GM12874 (cell line): Measurements from ENCODE around the gene TRPV3.

ENCODE experiments used
- TF ChIP-seq, protein P1 (sequence below): IDR thresholded peaks from 2 replicates; pipeline ENCODE4 v1.5.1; 2011; ENCODE audit warnings: low read depth, mild to moderate bottlenecking, control low read depth, low read length, moderate library complexity; ENCODE audit not compliant: insufficient read depth

The TRPV3 gene

DNA sequence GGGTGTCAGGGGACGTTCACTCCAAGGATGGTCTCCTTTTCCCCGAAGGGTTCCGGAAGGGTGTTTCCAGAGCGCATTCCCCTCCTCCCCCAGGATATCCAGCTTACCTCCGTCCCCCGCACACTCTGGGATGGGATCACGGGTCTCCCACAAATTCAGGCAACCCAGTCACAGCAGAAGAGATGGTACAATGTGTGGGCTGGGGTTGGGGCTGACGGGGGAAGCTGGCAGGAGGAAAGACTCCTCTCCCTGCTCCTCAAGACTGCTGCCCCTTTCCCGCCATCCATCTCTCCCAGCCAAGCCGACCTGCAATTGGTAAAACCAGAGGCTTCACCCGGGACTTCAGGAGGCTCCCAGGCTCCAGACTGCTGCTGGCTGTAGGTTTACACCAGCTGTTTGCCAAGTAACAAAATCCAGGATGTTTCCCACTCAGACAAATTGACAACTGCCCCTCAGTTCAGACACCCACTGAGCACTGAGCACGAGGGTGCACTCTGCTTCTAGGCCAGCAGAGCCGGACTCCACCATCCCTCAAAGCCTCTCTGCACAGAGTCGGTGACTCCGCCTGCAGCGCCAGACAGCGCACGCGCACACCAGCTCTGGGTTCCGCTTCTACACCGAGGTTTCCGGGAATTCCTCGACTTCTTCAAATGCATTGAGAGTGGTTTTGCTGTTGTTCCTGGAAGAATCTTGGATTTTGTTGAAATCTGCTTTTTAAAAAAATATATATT lies 44.1 kb downstream of the TRPV3 start:
- TF ChIP-seq, protein P1, sequence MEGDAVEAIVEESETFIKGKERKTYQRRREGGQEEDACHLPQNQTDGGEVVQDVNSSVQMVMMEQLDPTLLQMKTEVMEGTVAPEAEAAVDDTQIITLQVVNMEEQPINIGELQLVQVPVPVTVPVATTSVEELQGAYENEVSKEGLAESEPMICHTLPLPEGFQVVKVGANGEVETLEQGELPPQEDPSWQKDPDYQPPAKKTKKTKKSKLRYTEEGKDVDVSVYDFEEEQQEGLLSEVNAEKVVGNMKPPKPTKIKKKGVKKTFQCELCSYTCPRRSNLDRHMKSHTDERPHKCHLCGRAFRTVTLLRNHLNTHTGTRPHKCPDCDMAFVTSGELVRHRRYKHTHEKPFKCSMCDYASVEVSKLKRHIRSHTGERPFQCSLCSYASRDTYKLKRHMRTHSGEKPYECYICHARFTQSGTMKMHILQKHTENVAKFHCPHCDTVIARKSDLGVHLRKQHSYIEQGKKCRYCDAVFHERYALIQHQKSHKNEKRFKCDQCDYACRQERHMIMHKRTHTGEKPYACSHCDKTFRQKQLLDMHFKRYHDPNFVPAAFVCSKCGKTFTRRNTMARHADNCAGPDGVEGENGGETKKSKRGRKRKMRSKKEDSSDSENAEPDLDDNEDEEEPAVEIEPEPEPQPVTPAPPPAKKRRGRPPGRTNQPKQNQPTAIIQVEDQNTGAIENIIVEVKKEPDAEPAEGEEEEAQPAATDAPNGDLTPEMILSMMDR: no peak

DNA sequence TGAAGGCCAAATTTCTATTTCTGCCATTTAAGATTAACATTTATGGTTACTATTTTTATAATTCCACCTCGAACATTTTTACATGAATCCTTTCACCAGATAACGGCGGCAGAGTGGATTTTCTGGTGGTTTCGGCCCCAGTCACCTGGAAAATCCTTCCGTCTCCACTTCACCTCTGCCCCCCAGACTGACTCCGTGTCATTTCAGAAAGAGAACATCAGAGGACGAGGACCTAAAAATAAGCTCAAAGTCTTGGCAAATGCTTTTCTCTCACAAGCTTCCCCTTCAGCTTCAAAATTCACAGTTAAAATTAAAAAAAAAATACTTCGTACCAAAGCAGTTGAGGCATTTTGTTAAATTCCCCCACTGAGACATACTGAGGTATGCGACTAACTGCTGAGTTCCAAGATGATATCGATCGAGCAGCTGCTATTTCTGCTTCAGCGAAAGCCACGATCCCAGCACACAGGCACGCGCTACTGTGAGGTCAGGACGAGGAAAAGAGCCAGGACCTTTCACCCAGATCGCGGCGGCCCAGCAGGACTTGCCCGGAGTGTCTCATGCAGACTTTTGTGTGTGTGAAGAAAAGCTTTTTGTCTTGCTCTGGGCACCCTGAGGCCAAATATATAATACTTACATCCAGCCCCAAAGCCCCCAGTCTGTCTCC lies 45.0 kb downstream of the TRPV3 start:
- TF ChIP-seq, protein P1: no peak

DNA sequence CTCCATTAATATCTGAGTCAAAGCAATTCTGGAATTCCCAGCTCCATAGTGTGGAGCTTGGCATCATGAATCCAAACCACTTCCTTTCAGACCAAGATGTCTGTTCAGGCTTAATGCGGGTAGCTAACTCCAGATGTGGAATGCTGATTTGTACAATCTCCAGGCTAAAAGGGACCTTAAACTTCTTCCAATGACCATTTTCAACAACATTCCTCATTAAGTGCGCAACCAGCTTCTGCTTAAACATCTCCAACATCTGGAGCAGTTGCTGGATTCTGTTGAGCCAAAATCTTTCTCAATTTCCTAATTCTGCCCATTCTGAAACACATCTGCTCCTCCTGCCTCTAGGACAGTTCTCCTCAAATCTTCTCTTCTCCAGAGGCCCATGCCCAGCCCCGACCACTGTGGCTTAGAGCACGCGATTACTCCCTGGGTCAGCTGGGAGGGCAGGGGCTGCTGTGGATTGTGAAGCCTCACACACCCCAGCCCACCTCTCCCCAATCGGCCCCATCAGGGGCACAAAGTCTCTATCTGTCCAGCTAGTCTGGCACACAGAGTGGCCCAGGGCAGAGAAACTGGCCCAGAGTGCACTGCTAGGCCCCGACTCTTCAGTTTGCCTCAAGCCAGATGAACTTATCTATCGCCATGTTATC lies 45.6 kb downstream of the TRPV3 start:
- TF ChIP-seq, protein P1: no peak

DNA sequence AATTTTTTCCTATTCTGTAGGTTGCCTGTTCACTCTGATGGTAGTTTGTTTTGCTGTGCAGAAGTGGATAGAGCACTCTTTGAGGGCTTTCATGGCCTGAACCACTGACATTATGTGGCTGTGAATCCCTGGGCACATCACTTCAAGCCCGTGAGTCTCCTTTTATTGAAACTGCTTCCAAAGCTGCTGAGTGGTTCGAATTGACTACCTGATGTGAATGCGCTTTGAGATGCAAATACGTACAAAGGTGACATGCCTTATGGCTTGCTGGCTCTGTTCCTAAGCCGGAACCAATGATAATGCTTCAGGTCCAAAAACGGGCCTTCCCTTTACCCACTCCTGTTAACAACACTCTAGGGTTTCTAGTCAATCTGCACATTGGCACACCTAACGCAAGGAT lies 47.5 kb downstream of the TRPV3 start:
- TF ChIP-seq, protein P1: no peak

DNA sequence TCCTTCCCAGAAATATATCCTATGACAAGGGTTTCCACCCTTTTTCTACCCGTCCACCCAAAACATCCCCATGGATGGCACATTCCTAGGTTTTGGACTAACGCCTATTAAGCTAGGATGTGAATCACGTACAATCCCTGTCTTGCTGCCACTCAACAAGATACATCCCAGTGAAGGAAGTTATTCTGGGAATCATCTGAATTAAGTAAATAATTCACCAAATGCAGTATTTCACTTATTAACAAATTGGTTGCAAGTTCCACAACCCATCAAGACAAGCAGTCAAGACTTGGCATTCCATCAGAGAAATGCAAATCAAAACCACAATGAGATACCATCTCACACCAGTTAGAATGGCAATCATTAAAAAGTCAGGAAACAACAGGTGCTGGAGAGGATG lies 49.7 kb downstream of the TRPV3 start:
- TF ChIP-seq, protein P1: no peak

DNA sequence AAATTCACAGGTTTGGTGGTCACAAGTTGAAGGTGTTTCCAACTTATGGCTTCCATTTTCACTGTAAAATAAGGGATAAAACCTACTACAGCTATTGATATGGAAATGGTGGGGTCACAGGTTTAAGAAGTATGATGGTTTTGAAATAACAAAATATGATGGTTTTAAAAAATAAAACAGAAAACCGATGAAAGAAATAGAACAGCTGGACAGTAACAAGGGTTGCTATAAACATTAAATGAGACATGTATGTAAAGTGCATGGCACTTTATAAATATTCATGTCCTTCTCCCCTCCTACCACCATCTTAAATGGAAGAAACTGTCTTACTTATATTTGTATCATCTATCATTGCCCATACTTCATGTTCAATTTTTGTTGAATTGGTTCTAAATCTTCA lies 50.5 kb downstream of the TRPV3 start:
- TF ChIP-seq, protein P1: no peak

DNA sequence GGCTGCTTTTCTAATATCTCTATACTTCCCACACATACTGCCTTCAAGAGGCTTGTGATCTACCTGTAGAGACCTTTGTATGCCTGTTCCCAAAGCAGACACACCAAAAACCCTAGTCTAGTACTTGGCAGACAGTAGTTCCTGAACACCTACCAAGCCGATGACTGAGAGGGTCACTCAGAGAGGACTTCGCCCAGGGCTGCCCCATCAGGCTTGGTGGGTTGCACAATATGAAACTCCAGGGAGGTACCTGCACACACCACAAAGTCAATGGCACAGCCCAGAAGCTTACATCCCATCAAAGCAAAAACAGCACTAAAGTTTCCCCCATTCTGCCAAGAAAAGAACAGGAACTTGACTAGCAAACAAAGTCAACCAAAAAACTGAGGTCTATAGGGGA lies 51.6 kb downstream of the TRPV3 start:
- TF ChIP-seq, protein P1: no peak
